ENCODE data around the gene SRRT.

DNA sequence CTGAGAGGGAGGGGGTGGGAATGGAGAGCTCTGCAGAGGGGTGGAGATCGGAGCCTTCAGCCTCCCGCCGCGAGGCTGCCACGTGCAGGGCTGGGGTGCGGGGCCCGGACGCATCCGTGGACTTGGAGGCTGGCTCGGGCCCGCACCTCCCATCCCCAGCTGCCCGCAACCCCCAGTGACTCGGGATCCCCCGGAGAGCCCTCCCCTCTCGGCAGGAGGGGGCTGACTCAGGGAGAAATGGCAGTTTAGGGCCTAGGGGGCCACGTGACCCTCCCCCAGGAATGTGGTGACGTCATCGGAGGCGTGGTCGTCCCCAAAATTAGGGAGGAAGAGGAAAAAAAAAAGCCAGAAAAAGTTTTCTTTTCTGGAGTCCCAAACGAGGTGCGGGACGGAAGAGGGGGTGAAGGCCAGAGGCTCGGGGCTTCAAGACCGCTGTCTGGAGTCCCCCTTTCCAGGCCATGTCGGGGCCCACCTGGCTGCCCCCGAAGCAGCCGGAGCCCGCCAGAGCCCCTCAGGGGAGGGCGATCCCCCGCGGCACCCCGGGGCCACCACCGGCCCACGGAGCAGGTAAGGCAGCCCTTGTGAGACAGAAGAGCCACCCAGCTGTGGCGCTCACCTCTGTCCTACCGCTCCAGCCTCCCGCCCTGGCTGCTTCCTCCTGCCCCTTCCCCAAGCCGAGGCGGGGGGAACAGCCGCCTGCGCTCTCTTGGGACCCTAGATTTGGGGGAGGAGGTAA lies 7.7 kb upstream of the SRRT start, which contains the start of gene TRIP6:
- TF ChIP-seq, protein P1, sequence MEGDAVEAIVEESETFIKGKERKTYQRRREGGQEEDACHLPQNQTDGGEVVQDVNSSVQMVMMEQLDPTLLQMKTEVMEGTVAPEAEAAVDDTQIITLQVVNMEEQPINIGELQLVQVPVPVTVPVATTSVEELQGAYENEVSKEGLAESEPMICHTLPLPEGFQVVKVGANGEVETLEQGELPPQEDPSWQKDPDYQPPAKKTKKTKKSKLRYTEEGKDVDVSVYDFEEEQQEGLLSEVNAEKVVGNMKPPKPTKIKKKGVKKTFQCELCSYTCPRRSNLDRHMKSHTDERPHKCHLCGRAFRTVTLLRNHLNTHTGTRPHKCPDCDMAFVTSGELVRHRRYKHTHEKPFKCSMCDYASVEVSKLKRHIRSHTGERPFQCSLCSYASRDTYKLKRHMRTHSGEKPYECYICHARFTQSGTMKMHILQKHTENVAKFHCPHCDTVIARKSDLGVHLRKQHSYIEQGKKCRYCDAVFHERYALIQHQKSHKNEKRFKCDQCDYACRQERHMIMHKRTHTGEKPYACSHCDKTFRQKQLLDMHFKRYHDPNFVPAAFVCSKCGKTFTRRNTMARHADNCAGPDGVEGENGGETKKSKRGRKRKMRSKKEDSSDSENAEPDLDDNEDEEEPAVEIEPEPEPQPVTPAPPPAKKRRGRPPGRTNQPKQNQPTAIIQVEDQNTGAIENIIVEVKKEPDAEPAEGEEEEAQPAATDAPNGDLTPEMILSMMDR (IDR thresholded peaks at IDR 0.05), result no peak
- TF ChIP-seq POLR2A (IDR thresholded peaks at IDR 0.05), result no peak
